ENCODE results near the gene RAB15. TPM values are rescaled to one million over a fixed set of nuclear protein-coding genes. Genes with fewer than 3 reads are reported as not detected.

Gene RAB15
- total RNA-seq, 1 experiment from 2014 or later: 0.28 TPM

GRCh38 chr14:65015391-65015790 lies 43.3 kb upstream of the RAB15 start:
- TF ChIP-seq CTCF (IDR thresholded peaks at IDR 0.05; ENCODE audit: unreplicated experiment): no peak
- DNase-seq (ENCODE audit: unreplicated experiment): no peak
- Mint-ChIP-seq H3K4me3 (ENCODE audit: unreplicated experiment) (no peak overlapping the region), H3K36me3 (ENCODE audit: insufficient read depth, unreplicated experiment) (peaks cover 22% of the 10 kb centered on the region), H3K4me1 (ENCODE audit: insufficient read depth, unreplicated experiment) (no peaks in the 10 kb centered on the region), H3K27me3 (ENCODE audit: insufficient read depth, unreplicated experiment) (no peaks in the 10 kb centered on the region), H3K27ac (ENCODE audit: low read depth, unreplicated experiment) (no peak overlapping the region), H3K9me3 (ENCODE audit: unreplicated experiment) (no peaks in the 10 kb centered on the region)
- CTCF ChIA-PET: interaction anchor here (1.4 to 1.7 kb wide), 2 partner anchors 9 to 28 kb away, joined by 5 to 7 read pairs; no protein-coding TSS in a partner anchor
- no TSS peak for BruUV-seq (replicated peaks)
- intact Hi-C loops (cut with micrococcal nuclease): no loop called here
- POLR2A ChIA-PET: interaction anchor here (0.6 to 1.6 kb wide), 4 partner anchors 9 to 47 kb away, joined by 3 to 5 read pairs (median 4); no protein-coding TSS in a partner anchor

GRCh38 chr14:65012353-65012752 lies 40.2 kb upstream of the RAB15 start:
- Mint-ChIP-seq H3K27ac (ENCODE audit: low read depth, unreplicated experiment) (no peak overlapping the region), H3K4me1 (ENCODE audit: insufficient read depth, unreplicated experiment) (no peaks in the 10 kb centered on the region), H3K9me3 (ENCODE audit: unreplicated experiment) (no peaks in the 10 kb centered on the region), H3K36me3 (ENCODE audit: insufficient read depth, unreplicated experiment) (peaks cover 22% of the 10 kb centered on the region), H3K27me3 (ENCODE audit: insufficient read depth, unreplicated experiment) (no peaks in the 10 kb centered on the region), H3K4me3 (ENCODE audit: unreplicated experiment) (no peak overlapping the region)
- intact Hi-C loops (cut with micrococcal nuclease): no loop called here
- no peak for TF ChIP-seq CTCF (IDR thresholded peaks at IDR 0.05; ENCODE audit: unreplicated experiment)
- DNase-seq (ENCODE audit: unreplicated experiment): no peak
- CTCF ChIA-PET: interaction anchor here (0.6 kb wide), 1 partner anchor 219 kb away, joined by 6 read pairs; no protein-coding TSS in a partner anchor
- POLR2A ChIA-PET: no interaction called here
- no TSS peak for BruUV-seq (replicated peaks)

- peaks cover 17% of the 10 kb centered on the region for H3K36me3 Mint-ChIP-seq (ENCODE audit: insufficient read depth, unreplicated experiment)
- TF ChIP-seq CTCF (IDR thresholded peaks at IDR 0.05; ENCODE audit: unreplicated experiment): no peak
- BruUV-seq (replicated peaks): no TSS peak
- ChIA-PET POLR2A (no interaction called here), CTCF (no interaction called here)
- H3K27ac Mint-ChIP-seq (ENCODE audit: low read depth, unreplicated experiment): no peak overlapping the region
- H3K4me3 Mint-ChIP-seq (ENCODE audit: unreplicated experiment): no peak overlapping the region
- H3K27me3 Mint-ChIP-seq (ENCODE audit: insufficient read depth, unreplicated experiment): no peaks in the 10 kb centered on the region
- intact Hi-C loops (cut with micrococcal nuclease): no loop called here
- H3K9me3 Mint-ChIP-seq (ENCODE audit: unreplicated experiment): no peaks in the 10 kb centered on the region
- no peak for DNase-seq (ENCODE audit: unreplicated experiment)
- peaks cover 3% of the 10 kb centered on the region for H3K4me1 Mint-ChIP-seq (ENCODE audit: insufficient read depth, unreplicated experiment)
These were observed 39.4 kb upstream of the RAB15 start for GRCh38 chr14:65011538-65011937.

GRCh38 chr14:65010211-65010931 lies 38.2 kb upstream of the RAB15 start:
- no peaks in the 10 kb centered on the region for H3K9me3 Mint-ChIP-seq (ENCODE audit: unreplicated experiment)
- intact Hi-C loops (cut with micrococcal nuclease): no loop called here
- H3K27ac Mint-ChIP-seq (ENCODE audit: low read depth, unreplicated experiment): no peak overlapping the region
- no peak overlapping the region for H3K4me3 Mint-ChIP-seq (ENCODE audit: unreplicated experiment)
- H3K4me1 Mint-ChIP-seq (ENCODE audit: insufficient read depth, unreplicated experiment): peaks cover 15% of the 10 kb centered on the region
- DNase-seq (ENCODE audit: unreplicated experiment): no peak
- peaks cover 7% of the 10 kb centered on the region for H3K36me3 Mint-ChIP-seq (ENCODE audit: insufficient read depth, unreplicated experiment)
- CTCF ChIA-PET: no interaction called here
- TF ChIP-seq CTCF (IDR thresholded peaks at IDR 0.05; ENCODE audit: unreplicated experiment): no peak
- POLR2A ChIA-PET: no interaction called here
- no peaks in the 10 kb centered on the region for H3K27me3 Mint-ChIP-seq (ENCODE audit: insufficient read depth, unreplicated experiment)
- no TSS peak for BruUV-seq (replicated peaks)

All from MCF 10A (cell line).